Liver (tissue), 3 donors: Measurements from ENCODE around the gene GLI3.

Source experiments
- GABPA ChIP-seq, 2 donors: IDR thresholded peaks in 1 of 2; conservative IDR thresholded peaks in 1 of 2; 2 replicates each; pipeline ENCODE4 v1.6.1; 2016; ENCODE audit warnings: antibody characterized with exemption in 2 of 2, mild to moderate bottlenecking in 1 of 2, moderate library complexity in 1 of 2
- HNF4G ChIP-seq: IDR thresholded peaks from 2 replicates; pipeline ENCODE4 v1.6.1; 2016; ENCODE audit warnings: antibody characterized with exemption
- RAD21 ChIP-seq, 2 donors: IDR thresholded peaks; 2 replicates each; pipeline ENCODE4 v1.6.1; 2016; ENCODE audit warnings: antibody characterized with exemption in 2 of 2, mild to moderate bottlenecking in 2 of 2
- SP1 ChIP-seq: IDR thresholded peaks from 2 replicates; pipeline ENCODE4 v1.6.1; 2018; ENCODE audit warnings: antibody characterized with exemption, mild to moderate bottlenecking
- YY1 ChIP-seq: IDR thresholded peaks from 2 replicates; pipeline ENCODE4 v1.6.1; 2016; ENCODE audit warnings: antibody characterized with exemption, mild to moderate bottlenecking
- TF ChIP-seq, protein P1 (sequence below): fragments of 150-350 bp; IDR thresholded peaks from 2 replicates; pipeline ENCODE4 v1.5.1; 2017; ENCODE audit warnings: improper control_type of control experiment, low read depth, low read length; ENCODE audit not compliant: missing input control
- TF ChIP-seq, protein P2 (sequence below): IDR thresholded peaks from 2 replicates; pipeline ENCODE4 v1.6.1; 2016; ENCODE audit warnings: antibody characterized with exemption
- TF ChIP-seq, protein P3 (sequence below): IDR thresholded peaks from 2 replicates; pipeline ENCODE4 v1.6.1; 2016; ENCODE audit warnings: antibody characterized with exemption, mild to moderate bottlenecking
- TF ChIP-seq, protein P4 (sequence below): IDR thresholded peaks from 2 replicates; pipeline ENCODE4 v1.6.1; 2016; ENCODE audit warnings: antibody characterized with exemption
- donor health status: healthy.
- donor health status: healthy.

DNA sequence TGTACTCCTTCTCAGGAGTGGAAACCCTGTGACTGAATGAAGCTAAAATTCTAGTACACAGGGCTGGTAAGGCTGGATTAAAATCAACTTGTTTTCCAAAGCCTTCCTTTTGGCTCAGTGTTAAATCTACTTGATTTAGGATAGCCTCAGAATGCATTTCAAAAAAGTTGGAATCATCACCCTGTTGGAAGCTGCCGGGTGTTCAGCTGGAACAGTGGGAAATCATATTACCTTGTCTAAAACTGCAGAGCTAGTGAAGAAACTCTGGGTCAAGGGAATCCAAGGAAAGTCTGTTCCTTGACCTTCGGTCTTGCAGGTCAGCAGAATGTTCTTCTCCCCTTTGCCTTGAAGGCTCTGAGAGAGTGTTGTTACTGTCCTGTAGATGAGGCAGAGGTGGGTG is 282.0 kb downstream of the GLI3 start:
- TF ChIP-seq, protein P1, sequence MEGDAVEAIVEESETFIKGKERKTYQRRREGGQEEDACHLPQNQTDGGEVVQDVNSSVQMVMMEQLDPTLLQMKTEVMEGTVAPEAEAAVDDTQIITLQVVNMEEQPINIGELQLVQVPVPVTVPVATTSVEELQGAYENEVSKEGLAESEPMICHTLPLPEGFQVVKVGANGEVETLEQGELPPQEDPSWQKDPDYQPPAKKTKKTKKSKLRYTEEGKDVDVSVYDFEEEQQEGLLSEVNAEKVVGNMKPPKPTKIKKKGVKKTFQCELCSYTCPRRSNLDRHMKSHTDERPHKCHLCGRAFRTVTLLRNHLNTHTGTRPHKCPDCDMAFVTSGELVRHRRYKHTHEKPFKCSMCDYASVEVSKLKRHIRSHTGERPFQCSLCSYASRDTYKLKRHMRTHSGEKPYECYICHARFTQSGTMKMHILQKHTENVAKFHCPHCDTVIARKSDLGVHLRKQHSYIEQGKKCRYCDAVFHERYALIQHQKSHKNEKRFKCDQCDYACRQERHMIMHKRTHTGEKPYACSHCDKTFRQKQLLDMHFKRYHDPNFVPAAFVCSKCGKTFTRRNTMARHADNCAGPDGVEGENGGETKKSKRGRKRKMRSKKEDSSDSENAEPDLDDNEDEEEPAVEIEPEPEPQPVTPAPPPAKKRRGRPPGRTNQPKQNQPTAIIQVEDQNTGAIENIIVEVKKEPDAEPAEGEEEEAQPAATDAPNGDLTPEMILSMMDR = no peak
- TF ChIP-seq, protein P2, sequence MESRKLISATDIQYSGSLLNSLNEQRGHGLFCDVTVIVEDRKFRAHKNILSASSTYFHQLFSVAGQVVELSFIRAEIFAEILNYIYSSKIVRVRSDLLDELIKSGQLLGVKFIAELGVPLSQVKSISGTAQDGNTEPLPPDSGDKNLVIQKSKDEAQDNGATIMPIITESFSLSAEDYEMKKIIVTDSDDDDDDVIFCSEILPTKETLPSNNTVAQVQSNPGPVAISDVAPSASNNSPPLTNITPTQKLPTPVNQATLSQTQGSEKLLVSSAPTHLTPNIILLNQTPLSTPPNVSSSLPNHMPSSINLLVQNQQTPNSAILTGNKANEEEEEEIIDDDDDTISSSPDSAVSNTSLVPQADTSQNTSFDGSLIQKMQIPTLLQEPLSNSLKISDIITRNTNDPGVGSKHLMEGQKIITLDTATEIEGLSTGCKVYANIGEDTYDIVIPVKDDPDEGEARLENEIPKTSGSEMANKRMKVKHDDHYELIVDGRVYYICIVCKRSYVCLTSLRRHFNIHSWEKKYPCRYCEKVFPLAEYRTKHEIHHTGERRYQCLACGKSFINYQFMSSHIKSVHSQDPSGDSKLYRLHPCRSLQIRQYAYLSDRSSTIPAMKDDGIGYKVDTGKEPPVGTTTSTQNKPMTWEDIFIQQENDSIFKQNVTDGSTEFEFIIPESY = no peak
- TF ChIP-seq, protein P3, sequence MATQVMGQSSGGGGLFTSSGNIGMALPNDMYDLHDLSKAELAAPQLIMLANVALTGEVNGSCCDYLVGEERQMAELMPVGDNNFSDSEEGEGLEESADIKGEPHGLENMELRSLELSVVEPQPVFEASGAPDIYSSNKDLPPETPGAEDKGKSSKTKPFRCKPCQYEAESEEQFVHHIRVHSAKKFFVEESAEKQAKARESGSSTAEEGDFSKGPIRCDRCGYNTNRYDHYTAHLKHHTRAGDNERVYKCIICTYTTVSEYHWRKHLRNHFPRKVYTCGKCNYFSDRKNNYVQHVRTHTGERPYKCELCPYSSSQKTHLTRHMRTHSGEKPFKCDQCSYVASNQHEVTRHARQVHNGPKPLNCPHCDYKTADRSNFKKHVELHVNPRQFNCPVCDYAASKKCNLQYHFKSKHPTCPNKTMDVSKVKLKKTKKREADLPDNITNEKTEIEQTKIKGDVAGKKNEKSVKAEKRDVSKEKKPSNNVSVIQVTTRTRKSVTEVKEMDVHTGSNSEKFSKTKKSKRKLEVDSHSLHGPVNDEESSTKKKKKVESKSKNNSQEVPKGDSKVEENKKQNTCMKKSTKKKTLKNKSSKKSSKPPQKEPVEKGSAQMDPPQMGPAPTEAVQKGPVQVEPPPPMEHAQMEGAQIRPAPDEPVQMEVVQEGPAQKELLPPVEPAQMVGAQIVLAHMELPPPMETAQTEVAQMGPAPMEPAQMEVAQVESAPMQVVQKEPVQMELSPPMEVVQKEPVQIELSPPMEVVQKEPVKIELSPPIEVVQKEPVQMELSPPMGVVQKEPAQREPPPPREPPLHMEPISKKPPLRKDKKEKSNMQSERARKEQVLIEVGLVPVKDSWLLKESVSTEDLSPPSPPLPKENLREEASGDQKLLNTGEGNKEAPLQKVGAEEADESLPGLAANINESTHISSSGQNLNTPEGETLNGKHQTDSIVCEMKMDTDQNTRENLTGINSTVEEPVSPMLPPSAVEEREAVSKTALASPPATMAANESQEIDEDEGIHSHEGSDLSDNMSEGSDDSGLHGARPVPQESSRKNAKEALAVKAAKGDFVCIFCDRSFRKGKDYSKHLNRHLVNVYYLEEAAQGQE = no peak
- no peak for TF ChIP-seq GABPA (IDR thresholded peaks at IDR 0.05 in 1 of 2, conservative IDR thresholded peaks at IDR 0.05 in 1 of 2)
- no peak for TF ChIP-seq SP1
- TF ChIP-seq YY1 = no peak
- no peak for TF ChIP-seq RAD21 (IDR thresholded peaks at IDR 0.05)
- no peak for TF ChIP-seq HNF4G
- TF ChIP-seq, protein P4, sequence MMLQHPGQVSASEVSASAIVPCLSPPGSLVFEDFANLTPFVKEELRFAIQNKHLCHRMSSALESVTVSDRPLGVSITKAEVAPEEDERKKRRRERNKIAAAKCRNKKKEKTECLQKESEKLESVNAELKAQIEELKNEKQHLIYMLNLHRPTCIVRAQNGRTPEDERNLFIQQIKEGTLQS = no peak
